ENCODE measurements around the gene RAMACL.

- TF ChIP-seq CTCF (IDR thresholded peaks at IDR 0.05) (no peak), POLR2A (IDR thresholded peaks at IDR 0.05) (no peak)
These were observed 12.8 kb downstream of the RAMACL start for GRCh38 chr6:166573511-166574216.
